Measurements from ENCODE around the gene LITAF. TPM values are rescaled to one million over a fixed set of nuclear protein-coding genes. Genes with fewer than 3 reads are reported as not detected.
"Not testable (repeated sequence)": the region's sequence is repeated elsewhere in the genome, so short reads cannot be mapped to it uniquely, and the experiment has no call there.

The LITAF gene
- total RNA-seq, 3 donors from 2014 or later = 68.4 to 127 (median 103) TPM

DNA sequence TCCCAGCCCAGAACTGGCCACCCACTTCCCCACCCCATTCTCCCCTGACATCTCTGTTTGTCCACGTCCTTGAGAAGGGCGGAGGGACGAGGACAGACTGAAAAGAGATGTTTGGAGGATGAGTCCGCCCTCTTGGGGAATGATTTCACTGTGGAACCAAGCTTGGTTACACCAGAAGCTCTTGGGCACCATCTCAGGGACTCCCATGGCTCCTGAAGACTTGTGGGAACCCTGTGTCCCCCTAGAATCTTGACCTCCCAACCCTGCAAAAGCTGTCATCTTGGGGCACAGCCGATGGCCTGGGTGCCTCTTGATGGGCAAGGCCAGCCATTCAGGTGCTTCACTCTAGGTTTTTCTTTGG is 25.9 kb upstream of the LITAF start:
- H3K36me3 Mint-ChIP-seq (ENCODE audit: insufficient read depth) = no peaks in the 10 kb centered on the region
- DNase-seq (no peak), ATAC-seq (no peak)

DNA sequence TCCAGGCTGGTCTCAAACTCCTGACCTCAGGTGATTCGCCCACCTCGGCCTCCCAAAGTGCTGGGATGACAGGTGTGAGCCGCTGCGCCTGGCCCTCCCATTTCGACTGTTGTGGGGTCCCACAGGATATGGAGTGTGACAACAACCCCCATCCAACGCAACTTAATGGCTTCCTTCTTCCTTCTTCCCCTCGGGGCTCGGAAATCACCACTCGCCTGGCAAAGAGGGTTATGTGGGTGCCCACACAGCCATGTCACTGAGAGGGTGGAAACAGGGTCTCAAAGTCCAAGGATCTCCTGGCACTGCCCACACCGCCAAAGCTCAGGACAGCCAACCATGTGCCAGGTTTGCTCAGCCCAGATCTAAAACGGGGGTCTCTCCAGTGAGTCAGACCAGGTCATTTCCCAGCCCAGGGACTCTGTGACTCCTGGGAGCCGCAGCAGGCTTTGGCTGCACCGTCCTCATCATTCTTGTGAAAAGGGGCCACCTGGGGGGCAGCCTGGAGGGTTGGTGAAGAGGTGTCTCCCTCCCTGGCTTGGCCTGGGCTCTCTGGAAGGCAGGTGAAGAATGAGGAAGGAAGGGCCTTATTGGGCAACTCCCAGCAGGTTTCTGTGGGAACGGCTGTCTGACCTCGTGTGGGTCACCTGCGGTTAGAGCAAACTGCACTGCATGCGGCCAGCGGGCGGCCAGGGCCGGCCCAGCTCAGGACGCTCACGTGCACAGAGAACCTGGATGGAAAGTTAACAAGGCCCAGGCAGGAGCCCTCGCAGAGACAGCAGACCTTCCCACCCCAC is 25.3 kb upstream of the LITAF start:
- Mint-ChIP-seq H3K4me3 (no peak overlapping the region), H3K9me3 (no peaks in the 10 kb centered on the region), H3K36me3 (ENCODE audit: insufficient read depth) (no peaks in the 10 kb centered on the region), H3K4me1 (ENCODE audit: low read depth) (peaks cover 33% of the 10 kb centered on the region), H3K27me3 (ENCODE audit: low read depth) (no peaks in the 10 kb centered on the region)
- no peak for DNase-seq
- ATAC-seq = no peak

More for the DNA sequence above, 25.9 kb upstream of the LITAF start:
- Mint-ChIP-seq H3K9me3 (no peaks in the 10 kb centered on the region), H3K27me3 (ENCODE audit: low read depth) (no peaks in the 10 kb centered on the region), H3K4me1 (ENCODE audit: low read depth) (peaks cover 35% of the 10 kb centered on the region), H3K4me3 (no peak overlapping the region)

DNA sequence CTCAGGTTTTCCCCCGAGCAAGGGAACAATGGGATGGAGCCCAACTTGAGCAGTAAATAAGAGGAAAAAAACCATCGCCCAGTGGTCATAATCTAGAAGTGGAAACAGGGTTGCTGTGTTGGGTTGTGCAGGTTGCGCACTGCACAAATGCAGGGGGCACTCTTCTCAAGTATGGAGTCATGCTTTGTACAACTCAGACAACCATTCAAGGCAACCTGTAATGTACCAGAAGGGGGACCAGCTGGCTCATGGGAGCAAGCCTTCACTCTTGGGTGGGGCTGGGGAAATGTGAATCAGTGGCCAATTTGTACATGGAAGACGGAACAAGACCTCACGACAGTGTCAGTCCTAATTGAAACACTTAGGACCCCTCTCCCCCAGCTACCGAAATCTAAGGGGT is 23.9 kb upstream of the LITAF start:
- no peak for DNase-seq
- Mint-ChIP-seq H3K36me3 (ENCODE audit: insufficient read depth) (no peaks in the 10 kb centered on the region), H3K9me3 (no peaks in the 10 kb centered on the region), H3K4me3 (no peak overlapping the region), H3K27me3 (ENCODE audit: low read depth) (no peaks in the 10 kb centered on the region), H3K4me1 (ENCODE audit: low read depth) (peaks cover 29% of the 10 kb centered on the region)
- ATAC-seq = no peak

DNA sequence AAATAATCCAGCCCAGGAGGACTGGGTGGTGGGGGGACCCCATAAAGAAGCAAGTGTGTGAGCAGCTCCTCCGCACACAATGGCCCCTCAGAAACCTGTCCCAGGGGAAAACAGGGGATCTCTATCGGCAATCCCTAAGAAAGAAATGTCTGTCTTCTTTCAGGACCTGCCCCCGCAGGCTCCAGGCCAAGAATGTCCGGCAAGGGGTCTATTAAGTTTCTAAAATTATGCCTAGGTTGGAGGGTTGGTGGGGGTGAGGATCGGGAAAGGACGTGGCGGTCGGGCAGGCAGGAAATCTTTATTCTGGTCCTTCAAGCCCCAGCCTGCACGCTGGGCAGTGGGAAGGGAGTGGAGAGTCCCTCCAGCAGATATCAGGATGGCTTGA is 23.4 kb upstream of the LITAF start:
- Mint-ChIP-seq H3K36me3 (ENCODE audit: insufficient read depth) (no peaks in the 10 kb centered on the region), H3K9me3 (no peaks in the 10 kb centered on the region), H3K4me1 (ENCODE audit: low read depth) (peaks cover 28% of the 10 kb centered on the region), H3K4me3 (no peak overlapping the region), H3K27me3 (ENCODE audit: low read depth) (no peaks in the 10 kb centered on the region)
- DNase-seq (no peak), ATAC-seq (no peak)

DNA sequence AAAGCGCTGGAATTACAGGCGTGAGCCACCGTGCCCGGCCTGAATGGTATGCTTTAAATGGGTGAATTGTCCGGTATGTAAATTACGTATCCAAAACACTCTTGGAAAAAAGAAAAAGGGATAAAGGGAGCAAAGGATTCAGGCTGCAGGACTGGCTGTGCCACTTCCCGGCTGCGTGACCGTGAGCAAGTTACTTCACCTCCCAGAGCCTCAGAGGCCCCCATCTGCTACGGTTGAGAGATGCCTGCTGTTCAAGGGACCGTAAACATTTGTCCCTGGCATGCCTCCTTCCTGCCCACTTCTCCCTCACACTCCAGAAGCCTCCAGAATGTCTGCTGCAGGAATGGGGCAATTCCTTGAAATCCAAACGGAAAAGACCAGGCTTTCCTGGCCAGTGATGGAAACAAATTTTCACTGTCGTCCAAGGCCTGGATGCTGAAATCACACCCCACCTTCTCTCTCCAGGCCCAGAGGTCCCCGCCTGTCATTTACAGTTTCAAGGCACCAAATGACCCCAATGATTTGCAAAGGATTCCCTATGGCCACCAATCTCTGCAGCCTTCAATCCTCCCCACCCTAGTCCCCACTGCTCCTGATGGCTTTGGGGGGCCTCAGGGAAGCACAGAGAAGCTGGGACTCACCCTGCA is 22.9 kb upstream of the LITAF start:
- DNase-seq (no peak), ATAC-seq (no peak)
- no peaks in the 10 kb centered on the region for H3K9me3 Mint-ChIP-seq
- H3K4me3 Mint-ChIP-seq = no peak overlapping the region
- peaks cover 24% of the 10 kb centered on the region for H3K4me1 Mint-ChIP-seq (ENCODE audit: low read depth)
- no peaks in the 10 kb centered on the region for H3K36me3 Mint-ChIP-seq (ENCODE audit: insufficient read depth)
- H3K27me3 Mint-ChIP-seq (ENCODE audit: low read depth) = no peaks in the 10 kb centered on the region

DNA sequence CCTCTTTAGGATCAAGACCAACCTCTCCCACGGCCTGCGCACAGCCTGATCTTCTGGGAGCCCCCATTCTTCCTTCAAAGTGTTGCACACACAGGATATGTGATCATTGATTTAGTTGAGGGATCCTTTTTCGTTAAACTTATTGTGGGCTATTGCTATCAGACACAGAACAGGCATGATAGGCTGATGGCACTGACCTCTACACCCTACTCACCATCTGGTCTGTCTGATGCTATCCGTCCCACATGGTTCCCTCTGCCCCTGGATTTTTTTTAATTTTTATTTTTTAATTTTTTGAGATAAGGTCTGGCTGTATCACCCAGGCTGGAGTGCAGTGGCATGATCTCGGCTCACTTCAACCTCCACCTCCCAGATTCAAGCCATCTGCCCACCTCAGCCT is 19.2 kb upstream of the LITAF start:
- peaks cover 10% of the 10 kb centered on the region for H3K4me1 Mint-ChIP-seq (ENCODE audit: low read depth)
- H3K4me3 Mint-ChIP-seq = no peak overlapping the region
- ATAC-seq (no peak), DNase-seq (no peak)
- H3K9me3 Mint-ChIP-seq = no peaks in the 10 kb centered on the region
- no peaks in the 10 kb centered on the region for H3K36me3 Mint-ChIP-seq (ENCODE audit: insufficient read depth)
- H3K27me3 Mint-ChIP-seq (ENCODE audit: low read depth) = no peaks in the 10 kb centered on the region

DNA sequence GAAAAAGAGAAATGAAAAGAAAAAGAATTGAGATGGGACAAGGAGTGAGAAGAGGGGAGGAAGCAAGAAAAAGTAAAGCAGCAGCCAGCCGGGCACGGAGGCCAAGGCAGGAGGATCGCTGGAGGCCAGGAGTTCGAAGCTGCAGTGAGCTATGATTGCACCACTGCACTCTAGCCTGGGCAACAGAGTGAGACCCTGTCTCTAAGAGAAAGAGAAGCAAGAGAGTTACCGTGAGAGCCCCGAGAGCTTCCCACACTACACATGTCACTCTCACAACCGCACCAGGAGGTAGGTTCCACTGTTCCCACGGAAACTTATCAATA is 18.8 kb upstream of the LITAF start:
- no peak for ATAC-seq
- no peak for DNase-seq
- H3K27me3 Mint-ChIP-seq (ENCODE audit: low read depth) = no peaks in the 10 kb centered on the region
- no peaks in the 10 kb centered on the region for H3K9me3 Mint-ChIP-seq
- H3K36me3 Mint-ChIP-seq (ENCODE audit: insufficient read depth) = no peaks in the 10 kb centered on the region
- H3K4me3 Mint-ChIP-seq = no peak overlapping the region
- H3K4me1 Mint-ChIP-seq (ENCODE audit: low read depth) = peaks cover 10% of the 10 kb centered on the region

DNA sequence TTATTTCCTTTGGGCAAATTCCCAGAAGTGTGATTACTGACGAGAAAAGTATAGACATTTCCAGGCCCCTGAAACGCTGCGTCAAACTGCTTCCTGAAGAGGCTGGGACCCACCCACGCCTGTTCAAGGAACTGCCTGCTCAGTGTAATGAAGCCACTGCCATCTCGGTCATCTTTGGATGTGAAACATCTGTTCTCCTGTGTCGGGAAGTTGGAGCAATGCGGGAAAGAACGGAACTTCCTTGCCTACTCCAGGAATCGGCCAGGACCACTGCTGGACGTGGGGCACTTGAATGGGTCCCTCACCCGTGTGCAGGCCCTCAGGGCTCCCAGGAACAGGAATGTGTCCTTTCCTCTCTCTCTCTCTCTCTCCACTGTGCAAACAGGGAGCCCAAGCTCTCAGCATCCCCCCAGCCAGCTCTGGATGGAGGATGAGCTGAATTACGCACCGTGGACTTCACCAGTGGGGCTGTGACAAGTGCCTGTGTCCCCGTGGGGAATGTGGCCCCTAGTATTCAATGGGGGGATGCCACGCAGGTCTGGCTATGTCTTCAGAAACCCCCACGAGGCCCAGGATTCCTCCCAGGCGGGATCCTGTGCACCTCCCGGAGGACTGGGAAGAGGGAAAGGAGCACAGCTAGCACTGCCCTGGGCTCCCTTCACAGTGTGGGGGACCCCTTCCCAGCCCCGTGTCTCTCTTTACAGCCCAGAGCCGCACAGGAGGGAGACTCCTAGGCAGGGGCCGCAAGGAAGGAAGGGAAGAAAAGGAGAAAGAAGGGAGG is 18.3 kb upstream of the LITAF start:
- Mint-ChIP-seq H3K9me3 (no peaks in the 10 kb centered on the region), H3K4me1 (ENCODE audit: low read depth) (peaks cover 10% of the 10 kb centered on the region), H3K36me3 (ENCODE audit: insufficient read depth) (no peaks in the 10 kb centered on the region), H3K4me3 (no peak overlapping the region), H3K27me3 (ENCODE audit: low read depth) (no peaks in the 10 kb centered on the region)
- ATAC-seq = no peak
- DNase-seq = no peak

DNA sequence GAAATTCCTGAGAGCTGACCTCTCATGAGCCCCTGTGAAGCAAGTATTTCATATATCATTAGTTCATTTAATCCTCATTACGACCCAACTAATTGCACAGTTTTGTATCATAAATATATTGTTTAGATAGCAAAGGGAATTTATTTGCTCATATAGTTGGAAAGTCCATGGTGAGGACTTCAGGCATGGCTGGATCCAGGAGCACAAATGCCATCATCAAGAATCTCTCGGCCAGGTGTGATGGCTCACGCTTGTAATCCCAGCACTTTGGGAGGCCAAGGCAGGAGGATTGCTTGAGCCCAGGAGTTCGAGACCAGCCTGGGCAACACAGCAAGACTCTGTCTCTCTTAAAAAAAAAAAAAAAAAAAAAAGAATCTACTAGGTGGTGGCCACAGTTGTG is 17.6 kb upstream of the LITAF start:
- H3K4me1 Mint-ChIP-seq (ENCODE audit: low read depth); DNase-seq; H3K36me3 Mint-ChIP-seq (ENCODE audit: insufficient read depth); H3K4me3 Mint-ChIP-seq; H3K27me3 Mint-ChIP-seq (ENCODE audit: low read depth); ATAC-seq; H3K9me3 Mint-ChIP-seq: not testable (repeated sequence)

DNA sequence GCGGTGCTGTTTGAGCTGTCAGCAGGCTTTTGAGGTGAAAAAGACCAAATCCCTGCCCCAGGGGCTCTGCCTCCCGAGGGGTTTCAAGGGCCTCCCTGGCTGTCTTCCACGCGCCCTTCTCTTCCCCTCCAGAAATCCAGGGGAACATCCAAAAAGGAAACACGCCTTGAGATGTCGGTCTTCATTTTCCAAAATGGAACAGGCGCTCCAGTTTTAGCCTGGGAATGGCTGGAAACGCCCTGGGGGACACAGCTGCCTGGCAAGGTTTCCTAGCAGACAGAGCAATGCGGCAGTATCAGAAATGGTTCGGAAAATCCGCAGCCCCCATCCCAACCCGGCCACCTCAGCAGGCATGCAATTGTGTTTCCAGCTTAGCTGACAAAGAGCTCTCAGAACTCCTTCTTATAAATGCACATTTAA is 16.6 kb upstream of the LITAF start:
- Mint-ChIP-seq H3K4me3 (no peak overlapping the region), H3K27me3 (ENCODE audit: low read depth) (no peaks in the 10 kb centered on the region), H3K4me1 (ENCODE audit: low read depth) (no peaks in the 10 kb centered on the region), H3K9me3 (no peaks in the 10 kb centered on the region), H3K36me3 (ENCODE audit: insufficient read depth) (no peaks in the 10 kb centered on the region)
- no peak for DNase-seq
- no peak for ATAC-seq

DNA sequence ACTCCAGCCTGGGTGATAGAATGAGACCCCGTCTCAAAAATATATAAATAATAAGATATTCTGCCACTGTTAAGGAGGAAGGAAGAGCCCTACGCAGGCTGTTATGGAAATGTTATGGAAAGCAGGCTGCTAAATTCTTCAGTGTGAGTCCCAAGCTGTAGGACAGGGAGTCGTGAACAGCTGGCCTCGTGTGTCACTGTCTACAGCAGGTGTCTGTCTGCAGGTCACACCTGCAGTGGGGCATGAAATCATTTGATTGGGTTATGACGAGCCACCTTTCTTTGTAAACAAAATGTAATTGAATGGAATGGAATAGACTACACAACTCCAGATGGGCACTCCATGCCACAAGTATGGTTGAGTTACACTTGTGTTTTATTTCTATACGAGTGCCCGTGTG is 15.6 kb upstream of the LITAF start:
- H3K4me3 Mint-ChIP-seq = no peak overlapping the region
- H3K27me3 Mint-ChIP-seq (ENCODE audit: low read depth) = no peaks in the 10 kb centered on the region
- ATAC-seq (no peak), DNase-seq (no peak)
- no peaks in the 10 kb centered on the region for H3K36me3 Mint-ChIP-seq (ENCODE audit: insufficient read depth)
- peaks cover 7% of the 10 kb centered on the region for H3K4me1 Mint-ChIP-seq (ENCODE audit: low read depth)
- H3K9me3 Mint-ChIP-seq = no peaks in the 10 kb centered on the region

DNA sequence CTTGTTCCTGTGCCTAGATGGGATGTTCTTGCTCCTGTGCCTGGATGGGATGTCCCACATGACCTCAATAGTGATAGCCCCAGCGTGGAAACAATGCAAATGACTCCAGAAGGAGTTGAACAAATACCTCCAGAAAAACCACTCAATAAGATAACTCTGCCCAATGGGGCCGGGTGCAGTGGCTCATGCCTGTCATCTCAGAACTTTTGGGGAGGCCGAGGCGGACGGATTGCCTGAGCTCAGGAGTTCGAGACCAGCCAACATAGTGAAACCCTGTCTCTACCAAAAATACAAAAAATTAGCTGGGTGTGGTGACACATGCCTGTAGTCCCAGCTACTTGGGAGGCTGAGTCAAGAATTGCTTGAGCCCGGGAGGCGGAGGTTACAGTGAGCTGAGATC is 15.2 kb upstream of the LITAF start:
- no peaks in the 10 kb centered on the region for H3K27me3 Mint-ChIP-seq (ENCODE audit: low read depth)
- DNase-seq = no peak
- no peak for ATAC-seq
- no peaks in the 10 kb centered on the region for H3K36me3 Mint-ChIP-seq (ENCODE audit: insufficient read depth)
- no peak overlapping the region for H3K4me3 Mint-ChIP-seq
- H3K9me3 Mint-ChIP-seq = no peaks in the 10 kb centered on the region
- H3K4me1 Mint-ChIP-seq (ENCODE audit: low read depth) = peaks cover 10% of the 10 kb centered on the region

DNA sequence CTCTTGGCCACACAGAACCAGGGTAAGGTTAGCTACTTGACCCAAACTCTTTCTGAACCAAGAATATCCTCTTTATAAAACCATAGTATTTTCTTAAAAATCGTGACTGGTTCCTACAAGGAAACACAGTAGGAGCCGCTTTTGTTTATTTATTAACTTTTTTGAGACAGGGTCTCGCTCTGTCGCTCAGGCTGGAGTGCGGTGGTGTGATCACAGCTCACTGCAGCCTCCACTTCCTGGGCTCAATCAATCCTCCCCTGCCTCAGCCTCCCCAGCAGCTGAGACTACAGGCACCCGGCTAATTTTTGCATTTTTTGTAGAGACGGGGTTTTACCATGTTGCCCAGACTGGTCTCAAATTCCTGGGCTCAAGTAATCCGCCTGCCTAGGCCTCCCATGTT is 14.7 kb upstream of the LITAF start:
- Mint-ChIP-seq H3K9me3 (no peaks in the 10 kb centered on the region), H3K36me3 (ENCODE audit: insufficient read depth) (no peaks in the 10 kb centered on the region), H3K4me3 (no peak overlapping the region), H3K4me1 (ENCODE audit: low read depth) (peaks cover 12% of the 10 kb centered on the region), H3K27me3 (ENCODE audit: low read depth) (no peaks in the 10 kb centered on the region)
- ATAC-seq = no peak
- DNase-seq = no peak

DNA sequence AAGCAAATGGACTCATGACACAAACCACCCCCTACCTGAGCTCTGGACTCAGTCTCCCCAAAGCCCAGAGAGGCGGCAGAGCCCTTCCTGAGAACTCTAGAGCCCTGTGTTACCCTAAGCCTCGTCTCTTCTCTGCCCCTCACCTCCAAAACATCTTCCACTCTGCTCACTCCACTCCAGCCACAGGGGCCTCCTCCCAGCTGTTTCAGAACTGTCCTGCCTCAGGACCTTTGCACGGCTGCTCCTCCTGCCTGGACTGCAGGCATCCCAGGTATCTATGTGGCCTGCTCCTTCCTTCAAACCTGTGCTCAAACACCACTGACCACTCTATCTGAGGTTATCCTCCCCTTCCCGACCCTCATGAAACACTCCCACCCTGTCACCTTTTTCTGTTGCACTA is 12.9 kb upstream of the LITAF start:
- ATAC-seq (no peak), DNase-seq (no peak)
- Mint-ChIP-seq H3K27me3 (ENCODE audit: low read depth) (no peaks in the 10 kb centered on the region), H3K9me3 (no peaks in the 10 kb centered on the region), H3K36me3 (ENCODE audit: insufficient read depth) (no peaks in the 10 kb centered on the region), H3K4me3 (no peak overlapping the region), H3K4me1 (ENCODE audit: low read depth) (peaks cover 18% of the 10 kb centered on the region)
